Measurements from ENCODE around the gene STK25. TPM values are rescaled to one million over a fixed set of nuclear protein-coding genes. Genes with fewer than 3 reads are reported as not detected.

STK25 gene
- total and polyA plus RNA-seq, 10 of the 15 experiments (the other 5 are each of a cell fraction or from before 2014, with no cell fraction given) = 6.0 to 154 (median 89.3) TPM

DNA sequence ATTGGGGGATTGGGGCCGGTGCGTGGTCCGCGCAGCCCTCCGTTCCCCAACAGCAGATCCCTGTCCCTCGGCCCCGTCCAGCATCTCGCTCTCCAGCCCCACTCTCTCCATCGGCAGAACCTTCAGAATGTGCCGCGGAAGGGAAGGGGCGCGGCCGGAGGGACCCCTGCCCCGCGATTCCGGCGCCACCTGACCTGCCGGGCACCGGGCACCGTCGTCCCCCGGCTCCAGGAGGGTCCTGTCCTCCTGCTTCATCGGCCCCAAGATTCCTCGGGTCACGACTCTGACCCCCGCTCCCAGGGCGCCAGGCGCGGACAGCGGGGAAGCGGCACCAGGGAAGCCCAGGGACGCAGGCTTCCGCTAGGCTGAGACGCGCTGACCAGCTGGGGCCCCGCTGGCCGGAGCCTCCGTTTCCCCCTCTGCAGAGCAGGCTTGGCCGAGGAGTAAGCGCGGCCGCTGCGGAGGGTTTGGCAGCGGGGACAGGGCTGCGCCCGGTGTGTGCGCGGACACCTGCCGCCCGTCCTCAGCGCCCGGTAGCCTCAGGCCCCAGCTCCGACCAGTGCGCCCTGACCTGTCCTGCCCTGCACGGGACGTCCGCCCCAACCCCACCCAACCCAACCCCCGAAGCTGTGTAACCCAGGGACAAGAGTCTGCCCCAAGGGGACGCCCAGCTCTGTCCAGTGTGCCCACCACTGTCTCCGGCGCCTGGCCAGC is 33.3 kb upstream of the STK25 start:
- no TSS peak for BruUV-seq (replicated peaks)
- H3K79me2 ChIP-seq (ENCODE audit: control insufficient read depth, insufficient read depth, low read length) = no peaks in the 10 kb centered on the region
- ChIA-PET RAD21 (ENCODE audit: unreplicated experiment) (no interaction called here), SMC1A (ENCODE audit: uncharacterized antibody, unreplicated experiment) (no interaction called here), POLR2A (no interaction called here), CTCF (no interaction called here)
- H3K9me3 ChIP-seq (replicated peaks; ENCODE audit: control insufficient read depth, insufficient read depth, low read length) = no peaks in the 10 kb centered on the region; the same call in 2 of the 3 replicates
- DNase-seq (ENCODE audit: low read depth, low spot score) (no peak), ATAC-seq (no peak), FAIRE-seq (no peak)
- H3K36me3 ChIP-seq (ENCODE audit: control insufficient read depth in 2 of 2, insufficient read depth in 2 of 2, low read length in 1 of 2) = no peaks in the 10 kb centered on the region
- no peak overlapping the region for H3K9ac ChIP-seq (ENCODE audit: control insufficient read depth, insufficient read depth, low read length)
- intact Hi-C loops (cut with micrococcal nuclease; ENCODE audit: unreplicated experiment) = no loop called here
- no peak overlapping the region for H2AFZ ChIP-seq (ENCODE audit: control insufficient read depth, low read depth, low read length)
- peak overlapping the region; percentile 55 for H3K4me2 ChIP-seq (ENCODE audit: control insufficient read depth, insufficient read depth)
- WGBS (ENCODE audit: insufficient coverage, insufficient replicate concordance, low lambda C conversion rate, missing lambda C conversion rate) = 75% methylated on average over 35 of the region's 62 CpGs
- in situ Hi-C loops (cut with MboI) = no loop called here
- no peaks in the 10 kb centered on the region for H3K4me1 ChIP-seq (ENCODE audit: control insufficient read depth, insufficient read depth, low read length)
- no peaks in the 10 kb centered on the region for H4K20me1 ChIP-seq (ENCODE audit: control insufficient read depth, insufficient read depth)
- no peak overlapping the region for H3K4me3 ChIP-seq
- TF ChIP-seq ZBED1 (IDR thresholded peaks at IDR 0.05; ENCODE audit: borderline replicate concordance) (no peak), KDM1A (IDR thresholded peaks at IDR 0.05; ENCODE audit: borderline replicate concordance) (no peak), CBX5 (IDR thresholded peaks at IDR 0.05; ENCODE audit: low read depth) (no peak), BCL11A (IDR thresholded peaks at IDR 0.05; ENCODE audit: low read depth, low read length) (no peak), TBL1XR1 (IDR thresholded peaks at IDR 0.05; ENCODE audit: low read depth, low read length) (no peak)
- H3K27ac ChIP-seq (ENCODE audit: control insufficient read depth, insufficient read depth) = no peak overlapping the region
- no peaks in the 10 kb centered on the region; a peak in 2 of 4 replicates for H3K27me3 ChIP-seq (replicated peaks in 1 of 2; ENCODE audit: control insufficient read depth in 2 of 2, insufficient read depth in 2 of 2, low read length in 1 of 2)

DNA sequence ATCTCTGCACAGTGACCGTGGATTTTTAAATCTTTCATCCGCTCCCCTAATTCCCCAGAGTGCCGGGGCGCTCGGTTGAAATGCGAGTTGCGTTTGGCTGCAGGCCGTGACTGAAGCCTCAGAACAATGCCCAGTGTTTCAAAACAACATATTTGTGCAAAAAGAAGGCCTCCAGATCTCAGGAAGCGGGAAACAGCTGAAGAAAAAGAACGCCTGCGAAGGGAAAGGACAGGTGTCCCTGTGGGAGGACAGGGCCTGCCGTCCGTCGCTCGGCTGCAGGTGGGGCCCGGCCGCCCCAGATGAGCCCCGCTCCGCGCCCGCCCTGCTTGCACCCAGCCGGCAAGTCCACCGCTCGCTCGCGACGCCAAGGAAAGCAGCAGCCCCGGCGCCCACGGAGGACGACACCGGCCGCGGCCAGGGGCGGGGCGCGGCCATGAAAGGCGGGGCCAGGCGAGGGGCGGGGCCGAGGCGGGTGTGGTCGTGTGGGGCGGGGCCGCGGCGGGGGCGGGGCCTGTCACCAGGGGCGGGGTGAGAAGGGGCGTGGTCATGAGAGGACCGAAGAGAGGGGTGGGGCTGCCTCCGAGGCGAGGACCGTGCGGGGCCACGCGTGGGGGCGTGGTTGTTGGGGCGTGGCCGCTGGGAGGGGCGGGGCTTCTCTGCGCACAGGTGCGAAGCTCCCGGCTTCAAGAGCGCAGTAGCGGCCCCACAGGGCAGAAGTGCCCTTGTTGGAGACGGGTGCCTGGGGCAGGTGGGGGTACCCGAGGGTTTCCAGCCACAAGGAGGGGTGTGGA is 32.6 kb upstream of the STK25 start:
- 63% methylated on average over 17 of the region's 68 CpGs for WGBS (ENCODE audit: insufficient coverage, insufficient replicate concordance, low lambda C conversion rate, missing lambda C conversion rate)
- ChIA-PET POLR2A (no interaction called here), RAD21 (ENCODE audit: unreplicated experiment) (no interaction called here), SMC1A (ENCODE audit: uncharacterized antibody, unreplicated experiment) (no interaction called here), CTCF (no interaction called here)
- H3K9me3 ChIP-seq (replicated peaks; ENCODE audit: control insufficient read depth, insufficient read depth, low read length) = no peaks in the 10 kb centered on the region; the same call in 2 of the 3 replicates
- intact Hi-C loops (cut with micrococcal nuclease; ENCODE audit: unreplicated experiment) (no loop called here), in situ Hi-C loops (cut with MboI) (no loop called here)
- DNase-seq (ENCODE audit: low read depth, low spot score) = no peak
- ATAC-seq = peak; percentile 85
- H3K27me3 ChIP-seq (replicated peaks in 1 of 2; ENCODE audit: control insufficient read depth in 2 of 2, insufficient read depth in 2 of 2, low read length in 1 of 2) = no peaks in the 10 kb centered on the region
- no peaks in the 10 kb centered on the region for H4K20me1 ChIP-seq (ENCODE audit: control insufficient read depth, insufficient read depth)
- peak overlapping the region; percentile 61 for H2AFZ ChIP-seq (ENCODE audit: control insufficient read depth, low read depth, low read length)
- H3K4me2 ChIP-seq (ENCODE audit: control insufficient read depth, insufficient read depth) = peak overlapping the region; percentile 55
- H3K27ac ChIP-seq (ENCODE audit: control insufficient read depth, insufficient read depth) = no peak overlapping the region
- BruUV-seq (replicated peaks) = no TSS peak
- no peak for FAIRE-seq
- H3K36me3 ChIP-seq (ENCODE audit: control insufficient read depth in 2 of 2, insufficient read depth in 2 of 2, low read length in 1 of 2) = no peaks in the 10 kb centered on the region
- H3K79me2 ChIP-seq (ENCODE audit: control insufficient read depth, insufficient read depth, low read length) = no peaks in the 10 kb centered on the region
- H3K4me3 ChIP-seq = no peak overlapping the region
- no peak overlapping the region for H3K9ac ChIP-seq (ENCODE audit: control insufficient read depth, insufficient read depth, low read length)
- H3K4me1 ChIP-seq (ENCODE audit: control insufficient read depth, insufficient read depth, low read length) = no peaks in the 10 kb centered on the region
- TF ChIP-seq NFYB (IDR thresholded peaks at IDR 0.05; ENCODE audit: insufficient read depth, low read depth, low read length) (no peak), TARDBP (IDR thresholded peaks at IDR 0.05; ENCODE audit: borderline replicate concordance) (no peak), CREM (IDR thresholded peaks at IDR 0.05; ENCODE audit: low read depth) (no peak), DPF2 (IDR thresholded peaks at IDR 0.05) (no peak), TCF3 (IDR thresholded peaks at IDR 0.05; ENCODE audit: borderline replicate concordance, insufficient read depth, low read depth, low read length) (no peak), RUNX3 (IDR thresholded peaks at IDR 0.05; ENCODE audit: low read length) (no peak), ZZZ3 (IDR thresholded peaks at IDR 0.05; ENCODE audit: control insufficient read depth, insufficient read length, low read depth) (no peak), RAD51 (IDR thresholded peaks at IDR 0.05) (no peak), CREB1 (IDR thresholded peaks at IDR 0.05; ENCODE audit: low read depth) (no peak), SUZ12 (IDR thresholded peaks at IDR 0.05; ENCODE audit: unreplicated experiment) (no peak)
- TF ChIP-seq, protein P1, sequence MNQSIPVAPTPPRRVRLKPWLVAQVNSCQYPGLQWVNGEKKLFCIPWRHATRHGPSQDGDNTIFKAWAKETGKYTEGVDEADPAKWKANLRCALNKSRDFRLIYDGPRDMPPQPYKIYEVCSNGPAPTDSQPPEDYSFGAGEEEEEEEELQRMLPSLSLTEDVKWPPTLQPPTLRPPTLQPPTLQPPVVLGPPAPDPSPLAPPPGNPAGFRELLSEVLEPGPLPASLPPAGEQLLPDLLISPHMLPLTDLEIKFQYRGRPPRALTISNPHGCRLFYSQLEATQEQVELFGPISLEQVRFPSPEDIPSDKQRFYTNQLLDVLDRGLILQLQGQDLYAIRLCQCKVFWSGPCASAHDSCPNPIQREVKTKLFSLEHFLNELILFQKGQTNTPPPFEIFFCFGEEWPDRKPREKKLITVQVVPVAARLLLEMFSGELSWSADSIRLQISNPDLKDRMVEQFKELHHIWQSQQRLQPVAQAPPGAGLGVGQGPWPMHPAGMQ (IDR thresholded peaks at IDR 0.05; ENCODE audit: borderline replicate concordance) = no peak
- TF ChIP-seq, protein P2, sequence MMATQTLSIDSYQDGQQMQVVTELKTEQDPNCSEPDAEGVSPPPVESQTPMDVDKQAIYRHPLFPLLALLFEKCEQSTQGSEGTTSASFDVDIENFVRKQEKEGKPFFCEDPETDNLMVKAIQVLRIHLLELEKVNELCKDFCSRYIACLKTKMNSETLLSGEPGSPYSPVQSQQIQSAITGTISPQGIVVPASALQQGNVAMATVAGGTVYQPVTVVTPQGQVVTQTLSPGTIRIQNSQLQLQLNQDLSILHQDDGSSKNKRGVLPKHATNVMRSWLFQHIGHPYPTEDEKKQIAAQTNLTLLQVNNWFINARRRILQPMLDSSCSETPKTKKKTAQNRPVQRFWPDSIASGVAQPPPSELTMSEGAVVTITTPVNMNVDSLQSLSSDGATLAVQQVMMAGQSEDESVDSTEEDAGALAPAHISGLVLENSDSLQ (IDR thresholded peaks at IDR 0.05) = no peak
